Mesenchymal stem cell (in vitro differentiated cells and primary cell): ENCODE measurements around the gene PLEKHG2.

Experiments used
- DNase-seq: peaks from one replicate; pipeline ENCODE4 v3.0.0-alpha.2; 2013
- H2AFZ ChIP-seq: one replicate; pipeline ENCODE4 v1.6.1; 2013; ENCODE audit warnings: low read depth, mild to moderate bottlenecking, control low read depth, inconsistent platforms, low read length, moderate library complexity
- H2AK5ac ChIP-seq: 2 replicates; pipeline ENCODE4 v1.6.1; 2013; ENCODE audit warnings: low read length, moderate library complexity, mild to moderate bottlenecking, inconsistent platforms; ENCODE audit not compliant: severe bottlenecking
- H2BK120ac ChIP-seq: one replicate; pipeline ENCODE4 v1.6.1; 2013; ENCODE audit warnings: low read depth, mild to moderate bottlenecking, inconsistent platforms, low read length, moderate library complexity
- H2BK12ac ChIP-seq, 2 experiments: one replicate each; pipeline ENCODE4 v1.6.1; 2013; ENCODE audit warnings: inconsistent platforms in 2 of 2, low read length in 2 of 2, mild to moderate bottlenecking in 2 of 2, moderate library complexity in 2 of 2, control low read depth in 1 of 2
- H2BK15ac ChIP-seq: one replicate; pipeline ENCODE4 v1.6.1; 2013; ENCODE audit warnings: mild to moderate bottlenecking, low read depth, inconsistent platforms; ENCODE audit not compliant: poor library complexity, severe bottlenecking
- H2BK5ac ChIP-seq: 2 replicates; pipeline ENCODE4 v1.6.1; 2013; ENCODE audit warnings: low read depth, mild to moderate bottlenecking, low read length, control low read depth, inconsistent platforms; ENCODE audit not compliant: poor library complexity, severe bottlenecking
- H3K14ac ChIP-seq, 2 experiments: one replicate each; pipeline ENCODE4 v1.6.1; 2013; ENCODE audit warnings: inconsistent platforms in 2 of 2, low read length in 2 of 2, control low read depth in 1 of 2, mild to moderate bottlenecking in 1 of 2, moderate library complexity in 1 of 2
- H3K18ac ChIP-seq, 2 experiments: one replicate each; pipeline ENCODE4 v1.6.1; 2013; ENCODE audit warnings: inconsistent platforms in 2 of 2, low read length in 2 of 2, control low read depth in 1 of 2, low read depth in 1 of 2, mild to moderate bottlenecking in 1 of 2
- H3K23ac ChIP-seq, 2 experiments: one replicate each; pipeline ENCODE4 v1.6.1; 2013; ENCODE audit warnings: inconsistent platforms in 2 of 2, low read length in 2 of 2, mild to moderate bottlenecking in 2 of 2, moderate library complexity in 2 of 2, control low read depth in 1 of 2
- H3K27ac ChIP-seq: 2 replicates; pipeline ENCODE4 v1.5.1; 2013; ENCODE audit warnings: mild to moderate bottlenecking, moderate library complexity, low read length, control low read depth, inconsistent platforms; ENCODE audit not compliant: poor library complexity, severe bottlenecking
- H3K27me3 ChIP-seq, 2 experiments: 2 replicates each; pipeline versions ENCODE4 v1.6.1 to v1.7.0; 2013; ENCODE audit warnings: low read length in 2 of 2, mild to moderate bottlenecking in 2 of 2, moderate library complexity in 2 of 2, control low read depth in 1 of 2, inconsistent platforms in 1 of 2; ENCODE audit not compliant: control insufficient read depth in 1 of 2, insufficient read depth in 1 of 2
- H3K36me3 ChIP-seq, 2 experiments: 2 replicates each; pipeline versions ENCODE4 v1.6.1 to v1.7.0; 2013; ENCODE audit warnings: low read length in 2 of 2, control low read depth in 1 of 2, inconsistent platforms in 1 of 2, low read depth in 1 of 2, mild to moderate bottlenecking in 1 of 2; ENCODE audit not compliant: insufficient read depth in 2 of 2, control insufficient read depth in 1 of 2
- H3K4ac ChIP-seq, 2 experiments: one replicate each; pipeline ENCODE4 v1.6.1; 2013; ENCODE audit warnings: inconsistent platforms in 2 of 2, low read length in 2 of 2, mild to moderate bottlenecking in 2 of 2, moderate library complexity in 2 of 2, control low read depth in 1 of 2, low read depth in 1 of 2
- H3K4me1 ChIP-seq: 2 replicates; pipeline ENCODE4 v1.6.1; 2013; ENCODE audit warnings: low read depth, low read length, control low read depth; ENCODE audit not compliant: control insufficient read depth, insufficient read depth
- H3K4me2 ChIP-seq: 2 replicates; pipeline ENCODE4 v1.6.1; 2013; ENCODE audit warnings: low read length, mild to moderate bottlenecking, inconsistent platforms; ENCODE audit not compliant: poor library complexity, severe bottlenecking
- H3K4me3 ChIP-seq, 2 experiments: 2 replicates each; pipeline versions ENCODE4 v1.5.1 to v1.7.0; 2013; ENCODE audit warnings: low read length in 2 of 2, mild to moderate bottlenecking in 2 of 2, control low read depth in 1 of 2, low read depth in 1 of 2; ENCODE audit not compliant: insufficient read depth in 1 of 2
- H3K79me1 ChIP-seq: replicated peaks from 2 replicates; pipeline ENCODE4 v1.6.1; 2013; ENCODE audit warnings: mild to moderate bottlenecking, control low read depth, low read length, inconsistent platforms; ENCODE audit not compliant: poor library complexity, severe bottlenecking
- H3K9ac ChIP-seq: 2 replicates; pipeline ENCODE4 v1.7.0; 2013; ENCODE audit warnings: mild to moderate bottlenecking, low read length, moderate library complexity
- H3K9me3 ChIP-seq: 2 replicates; pipeline ENCODE4 v1.7.0; 2013; ENCODE audit warnings: mild to moderate bottlenecking, low read length; ENCODE audit not compliant: control insufficient read depth
- H4K8ac ChIP-seq: one replicate; pipeline ENCODE4 v1.6.1; 2013; ENCODE audit warnings: inconsistent platforms, mild to moderate bottlenecking, low read length, moderate library complexity
- H4K91ac ChIP-seq: one replicate; pipeline ENCODE4 v1.6.1; 2013; ENCODE audit warnings: mild to moderate bottlenecking, low read length, inconsistent platforms
- WGBS: methylation state at CpG from one replicate; pipeline ENCODE4 v1.1.7; 2013; ENCODE audit warnings: mixed read lengths; 5-methylcytosine and 5-hydroxymethylcytosine counted together

Gene PLEKHG2

GRCh38 chr19:39408392-39409207 lies 3.9 kb upstream of the PLEKHG2 start:
- peak overlapping the region in 1 of 2 experiments; percentile 44 for H3K14ac ChIP-seq
- H2BK12ac ChIP-seq: no peak overlapping the region
- H3K4ac ChIP-seq: no peak overlapping the region
- H4K91ac ChIP-seq: no peak overlapping the region
- WGBS: 76% methylated on average over 18 of the region's 20 CpGs
- no peak overlapping the region for H2BK120ac ChIP-seq
- no peaks in the 10 kb centered on the region for H3K9me3 ChIP-seq
- H3K23ac ChIP-seq: no peak overlapping the region
- no peak overlapping the region for H2AFZ ChIP-seq
- H3K27me3 ChIP-seq: no peaks in the 10 kb centered on the region
- DNase-seq: peak; percentile 77
- peak overlapping the region; percentile 98 for H3K9ac ChIP-seq
- peaks cover 13 to 15% of the 10 kb centered on the region in 2 experiments for H3K36me3 ChIP-seq
- no peaks in the 10 kb centered on the region for H3K79me1 ChIP-seq
- no peak overlapping the region for H2BK5ac ChIP-seq
- peak overlapping the region; percentile 60 for H3K4me2 ChIP-seq
- H3K18ac ChIP-seq: peak overlapping the region in 1 of 2 experiments; percentile 30
- H3K4me3 ChIP-seq: peak overlapping the region; percentile 88 to 95
- peaks cover 33% of the 10 kb centered on the region for H3K4me1 ChIP-seq
- no peak overlapping the region for H4K8ac ChIP-seq
- H2BK15ac ChIP-seq: peak overlapping the region; percentile 12
- H2AK5ac ChIP-seq: no peak overlapping the region
- peak overlapping the region; percentile 17 for H3K27ac ChIP-seq

- Histone ChIP-seq H3K4me2 (peak overlapping the region; percentile 81), H3K27me3 (no peaks in the 10 kb centered on the region), H3K27ac (peak overlapping the region; percentile 78), H2BK12ac (peak overlapping the region in 1 of 2 experiments; percentile 86), H3K79me1 (no peaks in the 10 kb centered on the region), H3K23ac (no peak overlapping the region), H3K9ac (peak overlapping the region; percentile 98), H2BK15ac (no peak overlapping the region), H3K36me3 (peaks cover 13 to 15% of the 10 kb centered on the region in 2 experiments), H2BK120ac (peak overlapping the region; percentile 86), H3K4me1 (peaks cover 30% of the 10 kb centered on the region), H3K4me3 (peak overlapping the region; percentile 61 to 95), H4K91ac (peak overlapping the region; percentile 92), H3K14ac (no peak overlapping the region), H2AFZ (no peak overlapping the region), H3K9me3 (no peaks in the 10 kb centered on the region), H4K8ac (peak overlapping the region; percentile 96), H3K18ac (peak overlapping the region; percentile 77 to 90), H2AK5ac (peak overlapping the region; percentile 27), H2BK5ac (peak overlapping the region; percentile 97), H3K4ac (peak overlapping the region; percentile 76 to 93)
- WGBS: under 1% methylated on average over 32 of the region's 52 CpGs
- DNase-seq: peak; percentile 90
These were observed 3.1 kb upstream of the PLEKHG2 start for GRCh38 chr19:39409208-39410016.

GRCh38 chr19:39410017-39410830 lies 2.2 kb upstream of the PLEKHG2 start:
- peak overlapping the region; percentile 88 for H4K8ac ChIP-seq
- H3K4me3 ChIP-seq: peak overlapping the region; percentile 61 to 76
- H2AFZ ChIP-seq: no peak overlapping the region
- peak overlapping the region; percentile 76 to 81 for H3K4ac ChIP-seq
- peak overlapping the region in 1 of 2 experiments; percentile 28 for H3K23ac ChIP-seq
- H3K9me3 ChIP-seq: no peaks in the 10 kb centered on the region
- H2BK15ac ChIP-seq: peak overlapping the region; percentile 29
- H2BK12ac ChIP-seq: peak overlapping the region; percentile 76 to 86
- H3K36me3 ChIP-seq: peaks cover 15 to 16% of the 10 kb centered on the region in 2 experiments
- H3K79me1 ChIP-seq: no peaks in the 10 kb centered on the region
- peak overlapping the region in 1 of 2 experiments; percentile 53 for H3K14ac ChIP-seq
- H3K4me2 ChIP-seq: peak overlapping the region; percentile 81
- peak overlapping the region; percentile 76 for H4K91ac ChIP-seq
- DNase-seq: peak; percentile 84
- H3K27me3 ChIP-seq: no peaks in the 10 kb centered on the region
- H2BK5ac ChIP-seq: peak overlapping the region; percentile 97
- H3K18ac ChIP-seq: peak overlapping the region; percentile 80 to 86
- peak overlapping the region; percentile 90 for H2AK5ac ChIP-seq
- WGBS: 4% methylated on average over 35 of the region's 35 CpGs
- peaks cover 36% of the 10 kb centered on the region for H3K4me1 ChIP-seq
- peak overlapping the region; percentile 78 for H3K27ac ChIP-seq
- H3K9ac ChIP-seq: peak overlapping the region; percentile 98
- peak overlapping the region; percentile 86 for H2BK120ac ChIP-seq
